Caco-2 (cell line): Measurements from ENCODE around the gene COL6A2. TPM values are rescaled to one million over a fixed set of nuclear protein-coding genes. Genes with fewer than 3 reads are reported as not detected.

Experiments used
- BruUV-seq: library from RNA; stranded (reverse); fragments of 400-500 nt; replicated peaks from 2 replicates; lab custom pipeline; 2021; lab: Mats Ljungman, UMichigan
- CTCF ChIA-PET: fragments of 300-600 bp; sonication (Branson Sonifier 250); formaldehyde crosslinking; loops from one replicate; lab custom pipeline; 2022; ENCODE audit warnings: antibody characterized with exemption; lab: Charles Lee
- POLR2A ChIA-PET: fragments of 300-600 bp; sonication (Branson Sonifier 250); formaldehyde crosslinking; loops from one replicate; lab custom pipeline; 2022; ENCODE audit warnings: antibody characterized with exemption; lab: Charles Lee
- DNase-seq, 2 experiments: peaks; one replicate each; pipeline versions ENCODE4 v3.0.0 to v3.0.0-alpha.2; 2020 to 2022
- H3K27me3 ChIP-seq: replicated peaks from 2 replicates; pipeline ENCODE4 v1.6.0; 2011; ENCODE audit warnings: low read length; ENCODE audit not compliant: control insufficient read depth, insufficient read depth
- H3K36me3 ChIP-seq: 2 replicates; pipeline ENCODE4 v1.5.1; 2011; ENCODE audit warnings: low read length; ENCODE audit not compliant: control insufficient read depth, insufficient read depth
- H3K4me1 ChIP-seq: fragments of 250-450 bp; sonication (Bioruptor Pico); 2 replicates; pipeline ENCODE4 v1.5.1; 2020; ENCODE audit warnings: mild to moderate bottlenecking
- H3K4me3 ChIP-seq: 2 replicates; pipeline ENCODE4 v1.5.1; 2011; ENCODE audit warnings: low read depth, mild to moderate bottlenecking, control low read depth, low read length
- H3K9me3 ChIP-seq: fragments of 250-450 bp; sonication (Bioruptor Pico); 2 replicates; pipeline ENCODE4 v1.5.1; 2020; ENCODE audit warnings: mild to moderate bottlenecking, moderate library complexity
- H3K27ac Mint-ChIP-seq: one replicate; pipeline ENCODE4 v1.8.0; 2022; ENCODE audit warnings: mixed read lengths; ENCODE audit not compliant: unreplicated experiment
- H3K27me3 Mint-ChIP-seq: one replicate; pipeline ENCODE4 v1.8.0; 2022; ENCODE audit warnings: mixed read lengths; ENCODE audit not compliant: insufficient read depth, unreplicated experiment
- H3K36me3 Mint-ChIP-seq: one replicate; pipeline ENCODE4 v1.8.0; 2022; ENCODE audit warnings: mild to moderate bottlenecking, mixed read lengths; ENCODE audit not compliant: insufficient read depth, unreplicated experiment
- H3K4me1 Mint-ChIP-seq: one replicate; pipeline ENCODE4 v1.8.0; 2022; ENCODE audit warnings: low read depth, mixed read lengths; ENCODE audit not compliant: unreplicated experiment
- H3K4me3 Mint-ChIP-seq: one replicate; pipeline ENCODE4 v1.8.0; 2022; ENCODE audit warnings: mild to moderate bottlenecking, moderate library complexity, mixed read lengths; ENCODE audit not compliant: unreplicated experiment
- H3K9me3 Mint-ChIP-seq: one replicate; pipeline ENCODE4 v1.8.0; 2022; ENCODE audit warnings: mixed read lengths; ENCODE audit not compliant: unreplicated experiment
- CTCF ChIP-seq, 2 experiments: fragments of 200-600 bp in 1 of 2; IDR thresholded peaks; 1 replicate in 1 of 2; 2 replicates in 1 of 2; pipeline versions ENCODE4 v1.5.1 to v1.8.0; 2011 to 2022; ENCODE audit warnings: antibody characterized with exemption in 1 of 2, control low read depth in 1 of 2, inconsistent platforms in 1 of 2, low read depth in 1 of 2, low read length in 1 of 2, mild to moderate bottlenecking in 1 of 2, moderate library complexity in 1 of 2; ENCODE audit not compliant: insufficient read depth in 1 of 2, severe bottlenecking in 1 of 2, unreplicated experiment in 1 of 2
- intact Hi-C: fragments of 100-400 bp; cut with micrococcal nuclease; formaldehyde crosslinking; loops from one replicate; pipeline ENCODE4 v1.10.0; 2022; ENCODE audit not compliant: unreplicated experiment
- total RNA-seq: library from RNA; stranded (reverse); gene quantifications from 2 replicates; pipeline ENCODE4 v1.2.3, GENCODE V29; 2022

Gene COL6A2
- total RNA-seq, 1 experiment from 2014 or later: 8.8 TPM

GRCh38 chr21:46057111-46057709, 40.7 kb upstream of the COL6A2 start:
- Histone ChIP-seq H3K4me3 (no peak overlapping the region), H3K36me3 (no peaks in the 10 kb centered on the region), H3K27me3 (no peaks in the 10 kb centered on the region), H3K4me1 (no peaks in the 10 kb centered on the region), H3K9me3 (peaks cover 3% of the 10 kb centered on the region; the same call in 1 of the 2 replicates)
- no peak overlapping the region for H3K4me3 Mint-ChIP-seq
- no peaks in the 10 kb centered on the region for H3K27me3 Mint-ChIP-seq
- peaks cover 21% of the 10 kb centered on the region for H3K9me3 Mint-ChIP-seq
- ChIA-PET POLR2A (no interaction called here), CTCF (no interaction called here)
- BruUV-seq: no TSS peak
- intact Hi-C loops: no loop called here
- no peak for DNase-seq
- no peak for TF ChIP-seq CTCF (IDR thresholded peaks at IDR 0.05; ENCODE audit: insufficient read depth in 1 of 2, low read depth in 1 of 2, low read length in 1 of 2, severe bottlenecking in 1 of 2, unreplicated experiment in 1 of 2)
- H3K4me1 Mint-ChIP-seq: no peaks in the 10 kb centered on the region
- H3K36me3 Mint-ChIP-seq: peaks cover 4% of the 10 kb centered on the region
- no peak overlapping the region for H3K27ac Mint-ChIP-seq

GRCh38 chr21:46057710-46058241, 40.1 kb upstream of the COL6A2 start:
- H3K4me1 ChIP-seq: no peaks in the 10 kb centered on the region
- peak in 1 of 2 experiments; percentile 26 for DNase-seq
- no peak overlapping the region for H3K4me3 ChIP-seq
- H3K27me3 ChIP-seq: no peaks in the 10 kb centered on the region
- BruUV-seq: no TSS peak
- H3K4me3 Mint-ChIP-seq: no peak overlapping the region
- H3K4me1 Mint-ChIP-seq: no peaks in the 10 kb centered on the region
- H3K27ac Mint-ChIP-seq: no peak overlapping the region
- no peak for TF ChIP-seq CTCF (IDR thresholded peaks at IDR 0.05; ENCODE audit: insufficient read depth in 1 of 2, low read depth in 1 of 2, low read length in 1 of 2, severe bottlenecking in 1 of 2, unreplicated experiment in 1 of 2)
- no peaks in the 10 kb centered on the region for H3K36me3 ChIP-seq
- peaks cover 3% of the 10 kb centered on the region; the same call in 1 of the 2 replicates for H3K9me3 ChIP-seq
- POLR2A ChIA-PET: no interaction called here
- H3K9me3 Mint-ChIP-seq: peaks cover 24% of the 10 kb centered on the region
- H3K27me3 Mint-ChIP-seq: no peaks in the 10 kb centered on the region
- intact Hi-C loops: no loop called here
- peaks cover 4% of the 10 kb centered on the region for H3K36me3 Mint-ChIP-seq
- CTCF ChIA-PET: no interaction called here

GRCh38 chr21:46058431-46059145, 39.3 kb upstream of the COL6A2 start:
- no peak overlapping the region for H3K4me3 ChIP-seq
- H3K27ac Mint-ChIP-seq: no peak overlapping the region
- peak in 1 of 2 experiments; percentile 16 for DNase-seq
- H3K4me1 Mint-ChIP-seq: no peaks in the 10 kb centered on the region
- TF ChIP-seq CTCF (IDR thresholded peaks at IDR 0.05; ENCODE audit: insufficient read depth in 1 of 2, low read depth in 1 of 2, low read length in 1 of 2, severe bottlenecking in 1 of 2, unreplicated experiment in 1 of 2): no peak
- H3K27me3 Mint-ChIP-seq: no peaks in the 10 kb centered on the region
- no peaks in the 10 kb centered on the region for H3K4me1 ChIP-seq
- H3K27me3 ChIP-seq: no peaks in the 10 kb centered on the region
- no TSS peak for BruUV-seq
- no peak overlapping the region for H3K4me3 Mint-ChIP-seq
- peaks cover 9% of the 10 kb centered on the region; the same call in 1 of the 2 replicates for H3K9me3 ChIP-seq
- intact Hi-C loops: no loop called here
- peaks cover 24% of the 10 kb centered on the region for H3K9me3 Mint-ChIP-seq
- ChIA-PET CTCF (no interaction called here), POLR2A (no interaction called here)
- H3K36me3 ChIP-seq: no peaks in the 10 kb centered on the region
- H3K36me3 Mint-ChIP-seq: peaks cover 4% of the 10 kb centered on the region
